Spleen (tissue), 11 donors: ENCODE data around the gene CDIPT. TPM values are rescaled to one million over a fixed set of nuclear protein-coding genes. Genes with fewer than 3 reads are reported as not detected.

Experiments used
- DNase-seq: peaks from one replicate; pipeline ENCODE4 v3.0.0-alpha.2; 2020
- H3K27ac ChIP-seq, 8 donors: fragments of 200-600 bp; sonication (generic) in 7 of 8; 1 replicate in 4 of 8; 2 replicates in 4 of 8; pipeline versions ENCODE4 v1.5.0 to v1.8.0; 2016 to 2021; ENCODE audit warnings: inconsistent platforms in 4 of 8, mild to moderate bottlenecking in 4 of 8, moderate library complexity in 1 of 8
- H3K27me3 ChIP-seq, 7 donors: fragments of 200-600 bp; sonication (generic) in 6 of 7; replicated peaks in 1 of 7; 1 replicate in 4 of 7; 2 replicates in 3 of 7; pipeline versions ENCODE4 v1.5.0 to v1.8.0; 2016 to 2021; ENCODE audit warnings: inconsistent platforms in 3 of 7, mild to moderate bottlenecking in 1 of 7
- H3K36me3 ChIP-seq, 6 donors: fragments of 200-600 bp; sonication (generic) in 5 of 6; 1 replicate in 4 of 6; 2 replicates in 2 of 6; pipeline versions ENCODE4 v1.5.0 to v1.8.0; 2016 to 2021; ENCODE audit warnings: inconsistent platforms in 2 of 6
- H3K4me1 ChIP-seq, 6 donors: fragments of 200-600 bp; sonication (generic) in 5 of 6; 1 replicate in 3 of 6; 2 replicates in 3 of 6; pipeline versions ENCODE4 v1.5.0 to v1.8.0; 2016 to 2021; ENCODE audit warnings: inconsistent platforms in 3 of 6
- H3K4me3 ChIP-seq, 8 donors: fragments of 200-600 bp; sonication (generic) in 7 of 8; 1 replicate in 4 of 8; 2 replicates in 4 of 8; pipeline versions ENCODE4 v1.5.0 to v1.8.0; 2016 to 2021; ENCODE audit warnings: inconsistent platforms in 4 of 8, mild to moderate bottlenecking in 4 of 8, moderate library complexity in 2 of 8
- H3K9me3 ChIP-seq, 8 donors: fragments of 200-600 bp; sonication (generic) in 7 of 8; 1 replicate in 4 of 8; 2 replicates in 4 of 8; pipeline versions ENCODE4 v1.5.0 to v1.8.0; 2016 to 2021; ENCODE audit warnings: inconsistent platforms in 4 of 8
- POLR2AphosphoS5 ChIP-seq, 3 donors: sonication (generic); formaldehyde crosslinking; IDR thresholded peaks; one replicate each; pipeline ENCODE4 v1.5.1; 2017; ENCODE audit warnings: antibody characterized with exemption in 3 of 3
- WGBS, 5 donors: extraction: QIAGEN DNeasy Blood & Tissue Kit in 3 of 5; methylation state at CpG; one replicate each; pipeline versions ENCODE4 v1.1.5 to v1.1.7; 2013 to 2018; 5-methylcytosine and 5-hydroxymethylcytosine counted together
- intact Hi-C: fragments of 100-400 bp; cut with DNase I; formaldehyde crosslinking; loops from one replicate; pipeline ENCODE4 v1.15.0; 2023; ENCODE audit warnings: low total_unique reads
- polyA plus RNA-seq, 3 donors: library from polyadenylated mRNA; stranded (reverse); fragments of 200-250 nt; gene quantifications; one replicate each; pipeline ENCODE4 v1.2.1, GENCODE V29; 2013
- small RNA-seq, 4 donors: library from RNA; depleted of rRNA; stranded (forward); fragments of <200 nt; gene quantifications; one replicate each; pipeline ENCODE3, GENCODE V24; 2016
- total RNA-seq, 7 donors: library from RNA; depleted of rRNA in 3 of 7; stranded (reverse); fragments of >200 nt in 3 of 7; fragmentation: NEBNext Ultra II Directional in 4 of 7; extraction: Animal tissue kit (Norgen Biotek cat#: 25700) in 4 of 7; gene quantifications; one replicate each; pipeline versions ENCODE4 v1.1.0 to v1.2.1, GENCODE V29; 2016 to 2021
- TF ChIP-seq, protein P1 (sequence below), 11 experiments: fragments of 200-600 bp in 7 of 11; fragments of 450-650 bp in 4 of 11; sonication (generic) in 4 of 11; IDR thresholded peaks in 8 of 11; conservative IDR thresholded peaks in 3 of 11; 1 replicate in 7 of 11; 2 replicates in 4 of 11; pipeline versions ENCODE4 v1.4.0 to v1.8.0; 2016 to 2021; ENCODE audit warnings: antibody characterized with exemption in 11 of 11, inconsistent platforms in 4 of 11, mild to moderate bottlenecking in 1 of 11
- donor health status: healthy with polysubstance abuse.
- donor health status: DM: no; HTN: no; CAD: no; lungs with moderate emphysema.
- donor health status: DM: no; HTN: no; CAD: no.
- donor health status: Bipolar disorder and iron deficiency.
- donor health status: healthy.
- donor health status: DM: no; HTN: no; CAD: no.
- donor health status: DM: yes; HTN: yes; CAD: no.

CDIPT gene
- total and polyA plus RNA-seq, 10 donors = 43.7 to 81.2 (median 65.5) TPM

DNA sequence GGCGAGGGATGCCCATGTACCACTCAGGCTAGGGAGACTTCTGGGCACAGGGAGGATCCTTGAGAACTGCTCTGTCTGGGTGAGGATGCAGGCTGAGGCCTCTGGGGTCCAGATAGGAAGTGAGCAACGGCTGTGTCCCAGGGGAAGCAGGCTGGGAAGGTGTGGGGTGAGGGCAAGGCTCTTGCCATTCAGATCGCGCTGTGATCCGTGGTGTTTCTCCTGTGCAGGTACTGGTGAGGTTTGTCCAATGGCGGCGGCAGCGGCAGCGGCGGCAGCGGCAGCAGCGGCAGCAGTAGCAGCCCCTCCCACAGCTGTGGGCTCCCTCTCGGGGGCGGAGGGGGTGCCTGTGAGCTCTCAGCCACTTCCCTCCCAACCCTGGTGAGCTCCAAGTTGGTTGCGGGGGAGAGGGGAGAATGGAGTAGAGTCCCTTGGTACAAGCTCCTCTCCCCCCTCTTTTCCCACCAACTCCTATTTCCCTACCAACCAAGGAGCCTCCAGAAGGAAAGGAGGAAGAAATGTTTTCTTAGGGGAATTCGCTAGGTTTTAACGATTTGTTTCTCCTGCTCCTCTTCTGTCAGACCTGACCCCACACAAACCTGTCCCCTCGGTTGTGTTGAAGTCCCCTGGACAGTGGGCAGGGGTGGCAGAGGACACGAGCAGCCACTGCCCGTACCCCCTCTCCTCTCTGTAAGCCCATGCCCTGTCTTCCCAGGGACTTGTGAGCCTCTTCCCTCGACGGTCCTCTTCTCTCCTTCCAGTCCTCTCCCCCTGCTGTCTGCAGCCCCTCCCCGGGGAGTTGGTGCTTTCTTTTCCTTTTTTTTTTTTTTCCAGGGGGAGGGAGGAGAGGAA lies 53.0 kb downstream of the CDIPT start:
- H3K36me3 ChIP-seq = peaks cover 0 to 27% (median 19%) of the 10 kb centered on the region in 6 donors
- peak in 1 of 3 donors; percentile 68 for TF ChIP-seq POLR2AphosphoS5 (IDR thresholded peaks at IDR 0.05)
- TF ChIP-seq, protein P1, sequence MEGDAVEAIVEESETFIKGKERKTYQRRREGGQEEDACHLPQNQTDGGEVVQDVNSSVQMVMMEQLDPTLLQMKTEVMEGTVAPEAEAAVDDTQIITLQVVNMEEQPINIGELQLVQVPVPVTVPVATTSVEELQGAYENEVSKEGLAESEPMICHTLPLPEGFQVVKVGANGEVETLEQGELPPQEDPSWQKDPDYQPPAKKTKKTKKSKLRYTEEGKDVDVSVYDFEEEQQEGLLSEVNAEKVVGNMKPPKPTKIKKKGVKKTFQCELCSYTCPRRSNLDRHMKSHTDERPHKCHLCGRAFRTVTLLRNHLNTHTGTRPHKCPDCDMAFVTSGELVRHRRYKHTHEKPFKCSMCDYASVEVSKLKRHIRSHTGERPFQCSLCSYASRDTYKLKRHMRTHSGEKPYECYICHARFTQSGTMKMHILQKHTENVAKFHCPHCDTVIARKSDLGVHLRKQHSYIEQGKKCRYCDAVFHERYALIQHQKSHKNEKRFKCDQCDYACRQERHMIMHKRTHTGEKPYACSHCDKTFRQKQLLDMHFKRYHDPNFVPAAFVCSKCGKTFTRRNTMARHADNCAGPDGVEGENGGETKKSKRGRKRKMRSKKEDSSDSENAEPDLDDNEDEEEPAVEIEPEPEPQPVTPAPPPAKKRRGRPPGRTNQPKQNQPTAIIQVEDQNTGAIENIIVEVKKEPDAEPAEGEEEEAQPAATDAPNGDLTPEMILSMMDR (IDR thresholded peaks at IDR 0.05 in 8 of 11, conservative IDR thresholded peaks at IDR 0.05 in 3 of 11) = no peak
- H3K9me3 ChIP-seq = no peaks in the 10 kb centered on the region
- WGBS, 5 donors = 50 to 65% (median 54%) methylated on average over 17 to 23 of the region's 23 CpGs
- H3K4me1 ChIP-seq = peaks cover 46 to 80% (median 68%) of the 10 kb centered on the region in 6 donors
- peak overlapping the region in 2 of 8 donors; percentile 0 to 92 for H3K4me3 ChIP-seq
- intact Hi-C loops = no loop called here
- peak overlapping the region in 7 of 8 donors; percentile 46 to 100 (median 93) for H3K27ac ChIP-seq
- peak; percentile 84 for DNase-seq
- peaks cover 0 to 19% (median 10%) of the 10 kb centered on the region in 7 donors for H3K27me3 ChIP-seq

DNA sequence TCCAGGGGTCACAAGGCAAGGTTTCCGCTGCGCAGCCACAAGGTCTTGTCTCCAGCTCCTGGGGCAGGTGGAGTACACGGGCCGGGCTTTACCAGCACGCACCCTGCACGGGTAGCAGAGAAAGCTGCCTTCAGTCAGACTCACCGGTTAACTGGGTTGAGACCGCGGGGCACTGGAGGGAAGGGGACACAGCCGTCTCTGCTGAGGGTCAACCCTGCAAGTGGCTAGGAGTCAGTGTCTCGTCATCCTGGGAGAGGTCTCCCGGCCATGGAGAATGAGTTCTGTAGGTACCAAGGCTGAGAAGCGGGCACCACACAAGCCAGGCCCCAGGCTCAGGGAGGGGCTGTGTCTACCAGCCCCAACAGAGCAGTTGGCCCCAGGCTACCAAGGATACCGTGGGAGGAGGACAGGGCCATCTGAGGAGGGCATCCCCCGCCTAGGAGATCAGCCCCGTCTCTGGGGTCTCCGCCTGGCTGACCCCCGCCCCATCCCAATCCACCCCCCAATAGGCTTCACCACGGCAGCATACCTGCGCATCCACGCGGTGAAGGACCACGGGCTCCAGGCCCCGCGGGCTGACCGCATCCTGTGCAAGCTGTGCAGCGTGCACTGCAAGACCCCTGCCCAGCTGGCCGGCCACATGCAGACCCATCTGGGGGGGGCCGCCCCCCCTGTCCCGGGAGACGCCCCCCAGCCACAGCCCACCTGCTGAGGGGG lies 53.8 kb downstream of the CDIPT start:
- Histone ChIP-seq H3K27ac (peak overlapping the region in 7 of 8 donors; percentile 89 to 100 (median 94)), H3K36me3 (peaks cover 0 to 27% (median 19%) of the 10 kb centered on the region in 6 donors), H3K4me1 (peaks cover 50 to 80% (median 69%) of the 10 kb centered on the region in 6 donors), H3K4me3 (peak overlapping the region in 4 of 8 donors; percentile 61 to 92 (median 63)), H3K9me3 (no peaks in the 10 kb centered on the region), H3K27me3 (peaks cover 0 to 19% (median 10%) of the 10 kb centered on the region in 7 donors)
- intact Hi-C loops = no loop called here
- 79 to 85% (median 82%) methylated on average over 13 to 31 of the region's 31 CpGs for WGBS, 5 donors
- DNase-seq = peak; percentile 86
- TF ChIP-seq, protein P1 (IDR thresholded peaks at IDR 0.05 in 8 of 11, conservative IDR thresholded peaks at IDR 0.05 in 3 of 11) = no peak
- TF ChIP-seq POLR2AphosphoS5 (IDR thresholded peaks at IDR 0.05) = peak in 1 of 3 donors; percentile 36

Small RNAs within 50 kb of the gene (small RNA-seq; reads per million reads assigned to genes)
- gene AC009133.6 (0 reads per million in 4 donors), gene AC120114.4 (0 reads per million in 4 donors)

Other genes starting within 250 kb of the CDIPT start
- gene SPN, start 200.0 kb downstream of the CDIPT start, total RNA-seq = 10 to 100 TPM; 21.6 to 46.4 (median 28.7) TPM
- 1 to 10 TPM; 3.9 to 9.1 (median 7.3) TPM for gene SPN, start 200.0 kb downstream of the CDIPT start, polyA plus RNA-seq
- 10 to 100 TPM in 6 of 7 donors, 1 to 10 TPM in 1; 8.8 to 37.2 (median 21.7) TPM for gene QPRT, start 184.0 kb downstream of the CDIPT start, total RNA-seq
- 1 to 10 TPM; 3.3 to 8.0 (median 7.5) TPM for gene QPRT, start 184.0 kb downstream of the CDIPT start, polyA plus RNA-seq
- 10 to 100 TPM; 34.5 to 46.0 (median 40.5) TPM for gene C16orf54, start 117.2 kb downstream of the CDIPT start, total RNA-seq
- 10 to 100 TPM; 15.6 to 21.0 (median 16.6) TPM for gene C16orf54, start 117.2 kb downstream of the CDIPT start, polyA plus RNA-seq
- not detected for gene ZG16, start 85.0 kb downstream of the CDIPT start, total RNA-seq
- under 1 TPM in 2 of 3 donors, not detected in 1; 0.06 to 0.07 TPM for gene ZG16, start 85.0 kb downstream of the CDIPT start, polyA plus RNA-seq
- gene KIF22, start 72.5 kb downstream of the CDIPT start, total RNA-seq = 10 to 100 TPM; 26.6 to 45.1 (median 36.2) TPM
- 10 to 100 TPM; 47.4 to 59.2 (median 56.4) TPM for gene KIF22, start 72.5 kb downstream of the CDIPT start, polyA plus RNA-seq
- gene MAZ, start 56.7 kb downstream of the CDIPT start, total RNA-seq = 100 to 1,000 TPM in 4 of 7 donors, 10 to 100 TPM in 3; 82.7 to 157 (median 125) TPM
- gene MAZ, start 56.7 kb downstream of the CDIPT start, polyA plus RNA-seq = 100 to 1,000 TPM in 2 of 3 donors, 10 to 100 TPM in 1; 92.2 to 145 (median 100) TPM
- 1 to 10 TPM in 2 of 7 donors, under 1 TPM in 3, not detected in 2; 0.29 to 2.1 (median 0.77) TPM for gene PRRT2, start 51.0 kb downstream of the CDIPT start, total RNA-seq
- under 1 TPM; 0.15 to 0.67 (median 0.22) TPM for gene PRRT2, start 51.0 kb downstream of the CDIPT start, polyA plus RNA-seq
- gene PAGR1, start 47.1 kb downstream of the CDIPT start, total RNA-seq = 10 to 100 TPM; 17.3 to 43.9 (median 23.6) TPM
- 10 to 100 TPM; 28.8 to 46.4 (median 37.9) TPM for gene PAGR1, start 47.1 kb downstream of the CDIPT start, polyA plus RNA-seq
- 100 to 1,000 TPM; 103 to 200 (median 160) TPM for gene MVP, start 42.8 kb downstream of the CDIPT start, total RNA-seq
- 100 to 1,000 TPM in 1 of 3 donors, 10 to 100 TPM in 2; 72.3 to 153 (median 90.9) TPM for gene MVP, start 42.8 kb downstream of the CDIPT start, polyA plus RNA-seq
- gene SEZ6L2, start 36.3 kb upstream of the CDIPT start, total RNA-seq = 1 to 10 TPM; 1.9 to 4.1 (median 2.7) TPM
- gene SEZ6L2, start 36.3 kb upstream of the CDIPT start, polyA plus RNA-seq = 1 to 10 TPM in 1 of 3 donors, under 1 TPM in 2; 0.35 to 1.4 (median 0.54) TPM
- gene ASPHD1, start 37.3 kb upstream of the CDIPT start, total RNA-seq = under 1 TPM in 3 of 7 donors, not detected in 4; 0.51 to 0.87 (median 0.66) TPM
- 1 to 10 TPM in 1 of 3 donors, under 1 TPM in 2; 0.28 to 1.6 (median 0.99) TPM for gene ASPHD1, start 37.3 kb upstream of the CDIPT start, polyA plus RNA-seq
- 10 to 100 TPM; 20.7 to 59.3 (median 34.7) TPM for gene KCTD13, start 63.0 kb upstream of the CDIPT start, total RNA-seq
- gene KCTD13, start 63.0 kb upstream of the CDIPT start, polyA plus RNA-seq = 10 to 100 TPM; 11.2 to 18.9 (median 15.3) TPM
- 100 to 1,000 TPM in 5 of 7 donors, 10 to 100 TPM in 2; 89.3 to 135 (median 107) TPM for gene TMEM219, start 98.9 kb upstream of the CDIPT start, total RNA-seq
- 100 to 1,000 TPM; 144 to 191 (median 155) TPM for gene TMEM219, start 98.9 kb upstream of the CDIPT start, polyA plus RNA-seq
- gene TAOK2, start 110.6 kb upstream of the CDIPT start, total RNA-seq = 10 to 100 TPM; 60.0 to 96.5 (median 78.6) TPM
- 10 to 100 TPM; 13.2 to 52.0 (median 18.5) TPM for gene TAOK2, start 110.6 kb upstream of the CDIPT start, polyA plus RNA-seq
- gene HIRIP3, start 132.4 kb upstream of the CDIPT start, total RNA-seq = 10 to 100 TPM in 6 of 7 donors, 1 to 10 TPM in 1; 10.0 to 17.7 (median 13.4) TPM
- gene HIRIP3, start 132.4 kb upstream of the CDIPT start, polyA plus RNA-seq = 10 to 100 TPM; 12.5 to 16.1 (median 15.5) TPM
- gene INO80E, start 133.0 kb upstream of the CDIPT start, total RNA-seq = 10 to 100 TPM; 62.6 to 89.5 (median 72.6) TPM
- gene INO80E, start 133.0 kb upstream of the CDIPT start, polyA plus RNA-seq = 10 to 100 TPM; 47.9 to 93.3 (median 57.1) TPM
- gene DOC2A, start 147.8 kb upstream of the CDIPT start, total RNA-seq = 1 to 10 TPM in 6 of 7 donors, under 1 TPM in 1; 0.74 to 4.2 (median 2.5) TPM
- 1 to 10 TPM; 2.0 to 4.8 (median 2.3) TPM for gene DOC2A, start 147.8 kb upstream of the CDIPT start, polyA plus RNA-seq
- not detected for gene C16orf92, start 160.0 kb upstream of the CDIPT start, total RNA-seq
- gene C16orf92, start 160.0 kb upstream of the CDIPT start, polyA plus RNA-seq = not detected
- not detected for gene TLCD3B, start 168.0 kb upstream of the CDIPT start, total RNA-seq
- under 1 TPM in 2 of 3 donors, not detected in 1; 0.09 to 0.10 TPM for gene TLCD3B, start 168.0 kb upstream of the CDIPT start, polyA plus RNA-seq
- gene ALDOA, start 202.5 kb upstream of the CDIPT start, total RNA-seq = 100 to 1,000 TPM; 579 to 880 (median 622) TPM
- 100 to 1,000 TPM; 424 to 551 (median 496) TPM for gene ALDOA, start 202.5 kb upstream of the CDIPT start, polyA plus RNA-seq
- 10 to 100 TPM; 43.9 to 88.6 (median 74.8) TPM for gene PPP4C, start 212.8 kb upstream of the CDIPT start, total RNA-seq
- 100 to 1,000 TPM in 1 of 3 donors, 10 to 100 TPM in 2; 73.0 to 128 (median 91.1) TPM for gene PPP4C, start 212.8 kb upstream of the CDIPT start, polyA plus RNA-seq
- gene TBX6, start 228.7 kb upstream of the CDIPT start, total RNA-seq = 1 to 10 TPM in 5 of 7 donors, under 1 TPM in 1, not detected in 1; 0.66 to 3.4 (median 2.2) TPM
- gene TBX6, start 228.7 kb upstream of the CDIPT start, polyA plus RNA-seq = 1 to 10 TPM; 1.4 to 2.2 (median 1.6) TPM
- gene YPEL3, start 233.0 kb upstream of the CDIPT start, total RNA-seq = 100 to 1,000 TPM; 108 to 208 (median 127) TPM
- 100 to 1,000 TPM; 152 to 234 (median 223) TPM for gene YPEL3, start 233.0 kb upstream of the CDIPT start, polyA plus RNA-seq